Erythroblast (primary cell): ENCODE results near the gene LRP1.

Experiments
- GATA1 ChIP-seq: IDR thresholded peaks from 2 replicates; pipeline ENCODE4 v1.6.1; 2011; ENCODE audit warnings: low read depth, mild to moderate bottlenecking, control low read depth, low read length, moderate library complexity
- POLR2A ChIP-seq: IDR thresholded peaks from 2 replicates; pipeline ENCODE4 v1.6.1; 2011; ENCODE audit warnings: mild to moderate bottlenecking, low read length

DNA sequence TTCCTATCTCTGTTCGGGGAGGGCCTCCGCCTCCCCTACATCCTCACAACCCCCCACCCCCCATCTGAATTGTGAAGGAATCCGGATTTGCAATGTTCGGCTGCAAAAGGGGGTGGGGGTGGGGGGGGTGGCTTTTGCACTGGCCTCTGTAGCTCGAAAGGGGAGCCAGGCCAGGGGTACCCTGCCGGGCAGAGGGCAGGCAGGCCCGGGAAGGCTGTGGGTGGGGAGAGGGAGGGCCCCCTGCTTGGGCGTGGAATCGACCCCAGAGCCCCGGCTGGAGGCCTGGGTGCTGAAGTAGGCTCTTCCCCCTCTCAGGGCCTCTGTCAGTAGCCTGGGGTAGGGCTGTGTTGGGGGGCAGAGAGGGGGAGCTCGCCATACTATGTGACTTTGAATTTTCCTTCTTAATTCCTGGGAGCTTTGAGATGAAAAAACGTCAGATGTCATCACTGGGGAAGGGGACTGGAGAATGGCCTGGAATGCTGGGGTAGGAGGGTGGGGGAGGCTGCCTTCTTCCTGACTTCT, 1.1 kb downstream of the LRP1 start:
- TF ChIP-seq POLR2A, result no peak
- no peak for TF ChIP-seq GATA1
